HG02981 (cell line): ENCODE results near the gene PNPLA5.

Experiments
- ATAC-seq: cut with Tn5 transposase; IDR thresholded peaks from one replicate; pipeline ENCODE4 v1.9.1; 2021; ENCODE audit warnings: mild to moderate bottlenecking, moderate library complexity; ENCODE audit not compliant: unreplicated experiment

The PNPLA5 gene

GRCh38 chr22:43901976-43902643 is 10.3 kb upstream of the PNPLA5 start:
- ATAC-seq, result no peak

- no peak for ATAC-seq
Observed at GRCh38 chr22:43900206-43900605, 8.4 kb upstream of the PNPLA5 start.

GRCh38 chr22:43897751-43898261 is 6.0 kb upstream of the PNPLA5 start:
- ATAC-seq, result no peak

- ATAC-seq, result no peak
Observed at GRCh38 chr22:43895986-43896645, 4.3 kb upstream of the PNPLA5 start.

GRCh38 chr22:43894122-43894521 is 2.3 kb upstream of the PNPLA5 start:
- no peak for ATAC-seq

GRCh38 chr22:43893266-43893665 is 1.5 kb upstream of the PNPLA5 start:
- no peak for ATAC-seq

- ATAC-seq, result no peak
Observed at GRCh38 chr22:43892183-43892894, 526 bp upstream of the PNPLA5 start.

GRCh38 chr22:43890901-43891331 is 897 bp downstream of the PNPLA5 start:
- no peak for ATAC-seq

GRCh38 chr22:43889860-43890253 is 2.0 kb downstream of the PNPLA5 start:
- ATAC-seq, result no peak

GRCh38 chr22:43889201-43889859 is 2.5 kb downstream of the PNPLA5 start:
- ATAC-seq, result no peak

GRCh38 chr22:43888740-43889139 is 3.1 kb downstream of the PNPLA5 start:
- no peak for ATAC-seq

- no peak for ATAC-seq
Observed at GRCh38 chr22:43887391-43887790, 4.4 kb downstream of the PNPLA5 start.

- no peak for ATAC-seq
Observed at GRCh38 chr22:43886231-43886630, 5.6 kb downstream of the PNPLA5 start.

GRCh38 chr22:43885786-43886185 is 6.0 kb downstream of the PNPLA5 start:
- no peak for ATAC-seq

- ATAC-seq, result no peak
Observed at GRCh38 chr22:43885319-43885671, 6.5 kb downstream of the PNPLA5 start.

GRCh38 chr22:43884600-43885318 is 7.1 kb downstream of the PNPLA5 start:
- no peak for ATAC-seq

- ATAC-seq, result no peak
Observed at GRCh38 chr22:43883719-43884415, 7.9 kb downstream of the PNPLA5 start.

GRCh38 chr22:43883012-43883661 is 8.7 kb downstream of the PNPLA5 start:
- no peak for ATAC-seq

- ATAC-seq, result no peak
Observed at GRCh38 chr22:43882122-43882767, 9.6 kb downstream of the PNPLA5 start.
